GM21367 (cell line): ENCODE results near the gene SPAG9.

Experiments
- ATAC-seq: cut with Tn5 transposase; IDR thresholded peaks from one replicate; pipeline ENCODE4 v1.9.1; 2021; ENCODE audit not compliant: unreplicated experiment

Gene SPAG9, protein sequence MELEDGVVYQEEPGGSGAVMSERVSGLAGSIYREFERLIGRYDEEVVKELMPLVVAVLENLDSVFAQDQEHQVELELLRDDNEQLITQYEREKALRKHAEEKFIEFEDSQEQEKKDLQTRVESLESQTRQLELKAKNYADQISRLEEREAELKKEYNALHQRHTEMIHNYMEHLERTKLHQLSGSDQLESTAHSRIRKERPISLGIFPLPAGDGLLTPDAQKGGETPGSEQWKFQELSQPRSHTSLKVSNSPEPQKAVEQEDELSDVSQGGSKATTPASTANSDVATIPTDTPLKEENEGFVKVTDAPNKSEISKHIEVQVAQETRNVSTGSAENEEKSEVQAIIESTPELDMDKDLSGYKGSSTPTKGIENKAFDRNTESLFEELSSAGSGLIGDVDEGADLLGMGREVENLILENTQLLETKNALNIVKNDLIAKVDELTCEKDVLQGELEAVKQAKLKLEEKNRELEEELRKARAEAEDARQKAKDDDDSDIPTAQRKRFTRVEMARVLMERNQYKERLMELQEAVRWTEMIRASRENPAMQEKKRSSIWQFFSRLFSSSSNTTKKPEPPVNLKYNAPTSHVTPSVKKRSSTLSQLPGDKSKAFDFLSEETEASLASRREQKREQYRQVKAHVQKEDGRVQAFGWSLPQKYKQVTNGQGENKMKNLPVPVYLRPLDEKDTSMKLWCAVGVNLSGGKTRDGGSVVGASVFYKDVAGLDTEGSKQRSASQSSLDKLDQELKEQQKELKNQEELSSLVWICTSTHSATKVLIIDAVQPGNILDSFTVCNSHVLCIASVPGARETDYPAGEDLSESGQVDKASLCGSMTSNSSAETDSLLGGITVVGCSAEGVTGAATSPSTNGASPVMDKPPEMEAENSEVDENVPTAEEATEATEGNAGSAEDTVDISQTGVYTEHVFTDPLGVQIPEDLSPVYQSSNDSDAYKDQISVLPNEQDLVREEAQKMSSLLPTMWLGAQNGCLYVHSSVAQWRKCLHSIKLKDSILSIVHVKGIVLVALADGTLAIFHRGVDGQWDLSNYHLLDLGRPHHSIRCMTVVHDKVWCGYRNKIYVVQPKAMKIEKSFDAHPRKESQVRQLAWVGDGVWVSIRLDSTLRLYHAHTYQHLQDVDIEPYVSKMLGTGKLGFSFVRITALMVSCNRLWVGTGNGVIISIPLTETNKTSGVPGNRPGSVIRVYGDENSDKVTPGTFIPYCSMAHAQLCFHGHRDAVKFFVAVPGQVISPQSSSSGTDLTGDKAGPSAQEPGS (N-terminal part only)

DNA sequence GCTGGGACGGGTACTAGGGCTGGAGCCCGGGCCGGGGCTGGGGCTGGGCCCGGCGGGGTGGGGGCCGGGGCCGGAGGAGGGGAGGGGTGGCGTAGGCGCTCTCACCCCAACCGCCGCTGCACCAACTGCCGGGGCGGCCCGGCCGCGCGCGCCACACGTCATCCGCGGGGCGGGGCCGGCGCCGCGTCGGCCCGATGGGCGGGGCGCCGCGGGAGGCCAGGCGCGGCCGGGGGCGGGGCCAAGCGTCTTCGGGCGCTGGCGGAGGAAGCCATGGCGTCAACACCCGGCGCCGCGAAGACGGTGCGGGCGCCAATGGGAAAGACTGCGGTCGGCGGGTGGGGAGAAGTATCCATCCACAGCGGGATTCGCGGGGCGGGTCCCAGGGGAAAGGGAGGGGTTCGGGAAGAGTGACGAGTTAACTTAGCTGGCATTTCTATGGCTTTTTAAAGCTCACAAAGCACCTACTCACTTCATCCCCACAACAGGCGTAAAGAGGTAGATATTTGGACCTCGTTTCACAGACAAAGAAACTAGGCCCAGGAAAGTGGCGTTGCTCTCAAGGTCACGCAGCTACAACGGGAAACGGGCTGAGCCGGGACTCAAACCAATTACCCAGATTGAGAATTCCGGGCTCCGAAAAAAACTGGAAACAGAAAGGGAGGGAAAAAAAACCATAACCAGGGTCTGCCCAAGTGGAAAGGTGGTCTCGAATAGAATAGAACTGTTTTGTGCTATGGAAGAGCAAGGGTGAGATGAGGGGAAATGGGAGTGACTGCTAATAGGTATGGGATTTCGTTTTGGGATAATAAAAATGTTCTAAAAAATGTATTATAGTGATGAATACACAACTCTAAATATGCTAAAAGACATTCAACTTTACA lies at the start of gene SPAG9:
TSS of gene SPAG9 (minus strand) at position 130 of the 881 bp plus-strand sequence. CDS start 212 bp downstream, outside the sequence.
- ATAC-seq, result peak; percentile 55

DNA sequence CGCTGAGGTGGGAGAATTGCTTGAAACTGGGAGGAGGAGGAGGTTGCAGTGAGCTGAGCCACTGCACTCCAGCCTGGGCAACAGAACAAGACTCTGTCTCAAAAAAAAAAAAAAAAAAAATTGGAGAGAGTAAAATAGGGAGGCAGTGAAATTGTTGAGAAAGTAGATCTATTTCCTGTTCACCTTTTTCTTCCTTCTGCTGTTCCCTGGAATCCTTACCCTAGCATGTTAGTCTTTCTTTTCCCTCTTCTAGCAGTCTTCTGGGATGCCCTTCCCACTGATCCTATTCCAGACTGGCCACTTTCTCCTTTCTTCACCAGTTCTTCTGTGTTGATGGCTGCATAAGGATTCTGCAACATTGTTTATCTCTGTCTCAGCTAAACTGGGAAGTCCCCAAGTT lies 48.7 kb upstream of the SPAG9 start:
- no peak for ATAC-seq

DNA sequence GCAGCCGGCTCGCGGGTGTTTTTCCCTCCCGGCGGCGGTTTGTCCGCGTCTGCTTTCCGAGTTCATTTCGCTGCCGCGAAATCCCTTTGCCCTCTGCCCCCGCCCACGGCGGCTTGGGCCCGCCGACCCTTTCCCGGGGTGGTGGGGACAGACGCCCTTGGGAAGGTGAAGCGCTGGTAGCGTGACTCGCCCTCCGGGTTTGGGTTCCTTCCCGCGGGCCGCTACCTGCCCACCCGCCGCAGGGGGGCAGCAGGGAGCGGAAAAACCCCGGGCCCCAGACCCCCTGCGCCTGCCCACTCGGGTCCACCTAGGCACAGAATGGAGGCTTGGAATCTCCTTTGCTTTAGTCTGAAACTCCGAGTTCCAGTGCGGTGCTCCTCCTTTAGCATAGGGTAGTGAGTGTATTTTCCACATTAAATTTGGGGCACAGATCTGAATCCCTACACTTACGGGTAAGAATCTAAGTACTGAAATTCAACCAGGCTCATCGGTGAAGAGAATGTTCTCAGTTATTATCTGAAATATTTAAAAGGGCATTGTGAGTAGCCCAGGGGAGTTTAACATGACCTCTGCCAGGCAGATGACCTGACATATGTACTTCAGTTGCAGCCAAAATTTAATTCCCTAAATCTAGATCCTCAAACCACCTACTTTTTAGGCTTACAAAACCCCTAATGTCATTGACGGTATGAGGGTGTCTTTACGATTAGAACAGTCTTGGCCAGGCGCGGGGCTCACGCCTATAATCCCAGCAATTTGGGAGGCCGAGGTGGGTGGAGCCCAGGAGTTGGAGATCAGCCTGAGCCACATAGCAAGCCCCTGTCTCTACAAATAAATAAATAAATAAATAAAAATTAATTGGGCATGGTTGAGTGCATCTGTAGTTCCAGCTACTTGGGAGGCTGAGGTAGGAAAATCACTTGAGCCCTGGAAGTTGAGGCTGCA lies 46.6 kb upstream of the SPAG9 start:
- peak; percentile 48 for ATAC-seq

DNA sequence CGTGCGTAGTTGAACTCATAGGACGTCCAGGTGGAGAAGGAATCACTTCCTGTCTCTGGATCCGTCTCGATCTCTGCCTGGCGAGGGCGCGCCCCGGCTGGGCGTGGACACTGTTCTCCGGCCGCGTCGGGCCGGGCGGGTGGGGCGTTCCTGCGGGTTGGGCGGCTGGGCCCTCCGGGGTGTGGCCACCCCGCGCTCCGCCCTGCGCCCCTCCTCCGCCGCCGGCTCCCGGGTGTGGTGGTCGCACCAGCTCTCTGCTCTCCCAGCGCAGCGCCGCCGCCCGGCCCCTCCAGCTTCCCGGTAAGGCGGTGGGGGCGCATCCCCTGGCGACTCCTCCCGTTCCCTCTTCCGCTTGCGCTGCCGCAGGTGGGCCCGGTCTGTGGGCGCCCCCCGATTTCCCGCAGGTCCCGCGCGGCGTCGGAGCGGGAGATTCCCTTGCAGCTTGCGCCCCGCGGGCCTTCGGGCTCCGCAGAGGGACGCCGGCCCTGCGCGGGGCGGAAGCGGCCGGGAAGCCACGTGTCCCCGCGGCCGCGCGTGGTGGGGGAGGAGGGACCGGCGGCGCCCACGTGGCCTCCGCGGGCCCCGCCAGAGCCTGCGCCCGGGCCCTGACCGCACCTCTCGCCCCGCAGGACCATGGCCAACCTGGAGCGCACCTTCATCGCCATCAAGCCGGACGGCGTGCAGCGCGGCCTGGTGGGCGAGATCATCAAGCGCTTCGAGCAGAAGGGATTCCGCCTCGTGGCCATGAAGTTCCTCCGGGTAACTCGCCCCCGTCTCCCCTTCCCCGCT lies 45.7 kb upstream of the SPAG9 start, which contains the start of gene NME2:
TSS of gene NME2 (plus strand) at position 214 of the 789 bp plus-strand sequence. CDS start at position 634, 420 bp downstream.
- peak; percentile 70 for ATAC-seq

DNA sequence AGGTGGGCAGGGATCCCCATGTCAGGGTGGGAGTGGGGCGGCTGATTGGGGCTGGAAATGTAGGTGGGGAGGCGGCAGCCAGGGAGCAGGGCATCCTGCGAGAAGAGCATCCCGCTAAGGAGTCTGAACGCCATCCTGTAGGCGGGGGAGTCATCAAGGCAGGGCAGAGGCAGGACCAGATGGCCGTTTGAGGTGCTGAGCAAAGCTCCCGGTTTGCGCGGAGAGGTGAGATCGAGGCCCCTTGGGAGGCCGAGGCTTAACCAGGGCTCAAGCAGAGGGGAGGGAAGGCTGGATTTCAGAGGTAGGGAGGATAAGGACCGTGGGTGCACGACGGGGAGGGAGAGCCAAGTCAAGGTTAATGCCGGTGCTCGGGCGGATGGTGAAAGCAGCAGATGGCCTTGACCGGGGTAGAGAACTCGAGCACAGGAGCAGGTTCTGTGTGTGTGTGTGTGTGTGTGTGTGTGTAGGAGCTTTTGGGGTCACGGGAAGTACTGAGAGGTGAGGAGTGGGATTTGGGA lies 45.1 kb upstream of the SPAG9 start:
- ATAC-seq, result no peak

DNA sequence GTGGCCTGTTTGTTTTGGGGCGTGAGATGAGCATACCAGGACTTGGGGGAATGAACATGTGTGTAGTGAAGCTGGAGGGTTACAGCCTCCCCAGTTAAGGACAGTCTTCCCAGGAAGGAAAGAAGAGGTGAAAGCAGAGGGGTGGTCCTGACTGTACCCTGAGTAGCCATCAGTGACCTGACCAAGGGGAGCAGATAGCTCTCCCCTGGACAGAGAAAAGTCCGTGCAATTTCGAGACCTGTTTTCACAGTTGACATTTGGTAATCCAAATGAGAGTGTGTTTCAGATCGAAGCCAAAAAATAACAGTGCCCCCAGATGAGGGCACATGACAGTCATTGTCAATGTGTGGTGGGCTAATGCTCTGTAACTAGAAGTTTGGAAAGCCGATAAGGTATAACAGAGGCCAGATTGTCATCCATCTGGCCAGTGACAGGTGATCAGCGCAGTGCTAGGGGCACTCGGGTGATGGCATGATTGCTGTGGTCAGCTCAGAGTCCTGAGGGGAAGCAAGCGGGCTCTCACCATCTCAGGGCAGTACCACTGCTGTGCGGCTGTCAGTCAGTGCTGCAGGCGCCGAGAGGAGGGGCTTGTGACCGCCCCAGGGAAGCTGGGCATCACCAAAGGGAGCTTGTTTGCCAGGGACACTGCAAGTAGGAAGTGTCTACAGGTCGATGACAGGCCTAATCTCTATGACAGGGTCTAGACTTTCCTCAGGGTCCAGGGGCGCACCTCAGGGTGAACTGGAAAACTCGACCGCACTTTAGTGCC lies 44.4 kb upstream of the SPAG9 start:
- no peak for ATAC-seq

DNA sequence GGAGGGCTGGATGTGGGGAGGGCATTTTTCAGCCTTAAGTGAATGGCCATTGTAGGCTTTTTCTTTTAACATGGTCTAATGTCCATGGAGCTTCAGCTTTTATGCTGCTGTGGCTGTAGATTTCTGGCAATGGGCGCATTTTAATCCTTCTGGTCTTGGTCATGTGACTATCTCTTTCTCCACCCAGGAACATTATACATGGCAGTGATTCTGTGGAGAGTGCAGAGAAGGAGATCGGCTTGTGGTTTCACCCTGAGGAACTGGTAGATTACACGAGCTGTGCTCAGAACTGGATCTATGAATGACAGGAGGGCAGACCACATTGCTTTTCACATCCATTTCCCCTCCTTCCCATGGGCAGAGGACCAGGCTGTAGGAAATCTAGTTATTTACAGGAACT lies 40.9 kb upstream of the SPAG9 start:
- no peak for ATAC-seq

DNA sequence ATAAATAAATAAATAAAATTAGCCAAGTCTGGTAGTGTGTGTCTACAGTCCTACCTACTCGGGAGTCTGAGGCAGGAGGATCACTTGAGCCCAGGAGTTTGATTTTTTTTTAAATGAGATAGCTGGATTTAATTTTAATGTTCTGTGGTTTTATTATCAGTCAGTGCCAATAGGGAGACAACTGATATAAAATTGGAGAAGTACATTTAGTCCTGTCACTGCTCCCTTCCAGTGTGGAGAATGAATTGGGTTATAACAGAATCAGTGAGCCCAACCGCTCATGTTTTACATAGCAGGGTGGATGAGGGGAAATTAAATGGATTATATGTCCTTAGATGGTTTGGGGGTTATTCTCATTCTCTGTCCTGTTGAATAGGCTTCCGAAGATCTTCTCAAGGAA lies 38.9 kb upstream of the SPAG9 start:
- ATAC-seq, result no peak

DNA sequence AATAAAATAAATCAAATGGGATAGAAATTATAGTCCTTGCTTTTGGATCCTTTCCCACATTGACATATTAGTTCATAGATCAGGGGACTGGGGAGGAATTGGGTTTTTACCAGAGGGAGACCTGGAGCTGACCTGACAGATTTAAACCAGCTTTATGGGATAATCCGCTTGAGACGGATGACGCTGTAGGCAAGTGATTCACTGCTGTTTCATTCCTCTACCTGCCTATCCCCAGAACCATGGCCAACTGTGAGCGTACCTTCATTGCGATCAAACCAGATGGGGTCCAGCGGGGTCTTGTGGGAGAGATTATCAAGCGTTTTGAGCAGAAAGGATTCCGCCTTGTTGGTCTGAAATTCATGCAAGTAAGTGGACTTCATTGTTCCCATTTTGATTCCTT lies 34.7 kb upstream of the SPAG9 start:
- ATAC-seq, result no peak

DNA sequence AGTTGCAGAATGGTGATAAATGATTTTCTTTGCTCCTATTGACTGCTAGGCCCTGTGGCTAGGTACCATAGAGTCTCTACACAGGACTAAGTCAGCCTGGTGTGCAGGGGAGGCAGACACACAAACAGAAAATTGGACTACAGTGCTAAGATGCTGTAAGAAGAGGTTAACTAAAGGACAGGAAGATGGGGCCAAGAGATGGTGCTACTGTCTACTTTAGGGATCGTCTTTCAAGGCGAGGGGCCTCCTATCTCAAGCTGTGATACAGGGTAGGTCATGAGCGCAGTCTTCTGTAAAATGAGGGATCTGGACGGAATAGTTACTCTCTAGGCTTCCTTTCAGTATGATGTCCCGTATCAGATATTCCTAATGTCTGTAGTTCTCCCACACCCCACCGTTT lies 33.5 kb upstream of the SPAG9 start:
- ATAC-seq, result no peak

DNA sequence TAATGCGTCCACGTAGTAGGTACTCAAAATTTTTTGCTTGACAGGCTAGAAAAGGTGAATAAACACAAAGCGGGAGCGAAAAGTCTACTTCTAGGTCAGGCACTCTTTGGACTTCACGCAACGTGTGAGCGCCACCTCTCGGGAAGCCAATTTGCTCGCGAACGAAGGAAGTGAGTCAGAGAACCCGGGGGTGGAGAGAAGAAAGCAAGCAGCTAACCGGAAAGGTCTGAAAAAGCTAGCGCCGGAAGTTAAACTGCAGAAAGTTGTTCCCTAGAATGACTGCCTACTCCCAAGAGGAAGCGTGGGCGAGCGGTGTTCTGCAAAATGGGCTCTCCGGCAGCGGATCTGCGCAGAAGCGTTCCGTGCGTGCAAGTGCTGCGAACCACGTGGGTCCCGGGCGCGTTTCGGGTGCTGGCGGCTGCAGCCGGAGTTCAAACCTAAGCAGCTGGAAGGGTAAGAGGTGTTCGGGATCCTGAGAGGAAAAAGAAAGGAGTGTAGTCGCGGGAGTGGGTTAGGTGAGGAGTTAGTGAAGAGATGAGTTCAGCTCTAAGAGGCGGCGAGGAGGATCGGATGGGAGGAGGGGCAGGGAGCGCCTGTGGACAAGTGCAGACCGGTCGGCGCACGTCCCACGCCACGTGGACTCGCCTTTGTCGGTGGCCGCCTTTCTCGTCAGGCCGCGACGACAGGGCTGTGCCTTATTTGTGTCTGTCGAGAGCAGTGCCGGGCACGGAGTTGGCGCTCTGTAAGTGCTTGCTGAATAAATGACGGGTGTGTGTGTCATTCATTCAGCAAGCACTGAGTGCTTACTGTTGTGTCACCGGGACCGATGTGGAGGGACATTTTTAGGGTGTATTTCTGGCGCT lies 32.8 kb upstream of the SPAG9 start, which contains the start of gene NME1:
TSS of gene NME1 (plus strand) at position 350 of the 863 bp plus-strand sequence. CDS start 2,096 bp downstream, outside the sequence.
- peak; percentile 85 for ATAC-seq

DNA sequence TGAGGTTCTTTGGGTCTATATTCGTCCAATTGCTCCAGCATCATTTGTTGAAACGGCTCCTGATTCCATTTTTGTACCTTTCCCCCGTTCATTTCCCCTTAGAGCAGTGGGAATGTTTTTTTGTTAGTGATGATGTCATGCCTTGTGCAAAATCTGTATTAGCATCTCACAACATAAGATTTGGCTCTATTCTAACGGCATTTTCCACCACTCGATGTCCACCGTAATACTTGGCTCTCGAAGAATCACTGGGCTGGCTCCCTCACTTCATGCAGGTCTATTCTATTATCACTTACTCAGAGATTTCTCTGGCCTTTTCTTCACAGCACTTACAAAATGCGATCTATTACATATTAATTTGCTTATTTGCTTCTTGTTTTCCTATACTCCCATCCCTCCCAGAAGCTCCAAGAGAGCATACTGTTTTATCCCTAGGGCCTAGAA lies 32.1 kb upstream of the SPAG9 start:
- no peak for ATAC-seq

DNA sequence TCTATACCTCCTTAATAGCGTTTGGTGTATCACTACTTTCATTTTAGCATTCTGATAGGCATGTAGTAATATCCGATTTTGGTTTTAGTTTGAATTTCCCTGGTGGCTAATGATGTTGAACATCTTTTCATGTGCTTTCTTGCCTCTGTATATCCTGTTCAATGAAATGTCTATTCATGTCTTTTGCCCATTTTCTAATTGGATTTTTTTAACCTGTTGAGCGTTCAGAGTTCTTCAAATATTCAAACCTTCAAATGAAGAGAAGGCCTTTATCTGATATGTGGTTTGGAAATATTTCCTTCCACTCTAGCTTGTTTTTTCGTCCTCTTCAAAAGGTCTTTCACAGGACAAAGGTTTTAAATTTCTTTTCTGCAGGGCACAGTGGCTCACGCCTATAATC lies 30.3 kb upstream of the SPAG9 start:
- no peak for ATAC-seq

DNA sequence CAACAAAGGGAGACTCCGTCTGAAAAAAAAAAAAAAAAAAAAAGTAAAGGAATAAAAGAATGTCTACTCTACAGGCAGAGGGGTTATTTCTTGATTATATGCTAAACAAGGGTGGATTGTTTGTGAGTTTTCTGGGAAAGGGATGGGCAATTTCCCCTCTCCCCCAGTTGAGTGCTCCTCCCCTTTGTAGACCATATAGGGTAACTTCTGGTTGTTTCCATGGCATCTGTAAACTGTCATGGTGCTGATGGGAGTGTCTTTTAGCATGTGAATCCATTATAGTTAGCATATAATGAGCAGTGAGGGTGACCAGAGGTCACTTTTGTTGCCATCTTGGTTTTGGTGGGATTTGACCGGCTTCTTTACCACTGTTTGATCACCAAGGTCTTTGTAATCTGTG lies 28.5 kb upstream of the SPAG9 start:
- ATAC-seq, result no peak

DNA sequence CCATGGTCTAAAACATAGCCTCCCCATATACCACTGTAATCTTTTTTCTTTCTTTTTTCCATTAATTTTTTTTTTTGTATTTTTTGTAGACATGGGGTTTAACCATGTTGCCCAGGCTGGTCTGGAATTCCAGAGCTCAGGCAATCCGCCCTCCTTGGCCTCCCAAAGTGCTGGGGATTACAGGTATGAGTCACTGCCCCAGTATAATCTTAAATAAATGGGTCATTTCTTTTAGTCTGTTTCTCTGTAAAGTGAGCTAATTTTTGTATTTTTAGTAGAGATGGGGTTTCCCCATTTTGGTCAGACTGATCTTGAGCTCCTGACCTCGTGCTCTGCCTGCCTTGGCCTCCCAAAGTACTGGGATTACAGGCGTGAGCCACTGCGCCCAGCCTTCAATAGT lies 27.0 kb upstream of the SPAG9 start:
- ATAC-seq, result no peak
